ENCODE results near the gene RASSF8. TPM values are rescaled to one million over a fixed set of nuclear protein-coding genes. Genes with fewer than 3 reads are reported as not detected.

Gene RASSF8
- total RNA-seq, 1 donor from 2014 or later: 54.6 TPM

DNA sequence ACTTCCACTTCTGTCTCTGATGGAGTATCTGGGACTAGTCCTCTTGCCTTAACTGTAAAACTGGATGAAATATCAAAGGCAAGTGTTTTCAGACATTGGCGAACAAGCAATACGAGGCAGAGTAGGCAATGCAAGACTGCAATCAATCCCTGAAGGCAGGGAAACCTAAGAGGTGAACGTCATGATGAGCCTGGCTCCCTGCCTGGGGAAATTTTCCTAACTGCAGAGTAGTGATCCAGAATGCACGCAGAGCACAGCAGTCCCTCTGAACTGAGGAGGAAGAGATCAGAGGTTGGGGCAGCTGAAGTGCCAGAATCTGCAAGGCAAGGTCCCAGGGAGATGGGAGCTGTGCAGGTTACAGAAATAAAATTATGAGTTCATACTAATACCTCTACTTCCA lies 147.9 kb downstream of the RASSF8 start:
- no peaks in the 10 kb centered on the region for H3K36me3 Mint-ChIP-seq (ENCODE audit: low read depth)
- no peaks in the 10 kb centered on the region for H3K27me3 Mint-ChIP-seq (ENCODE audit: low read depth)
- H3K27ac Mint-ChIP-seq (ENCODE audit: unreplicated experiment): no peak overlapping the region
- no peak for DNase-seq (ENCODE audit: low spot score)
- TF ChIP-seq, protein P1, sequence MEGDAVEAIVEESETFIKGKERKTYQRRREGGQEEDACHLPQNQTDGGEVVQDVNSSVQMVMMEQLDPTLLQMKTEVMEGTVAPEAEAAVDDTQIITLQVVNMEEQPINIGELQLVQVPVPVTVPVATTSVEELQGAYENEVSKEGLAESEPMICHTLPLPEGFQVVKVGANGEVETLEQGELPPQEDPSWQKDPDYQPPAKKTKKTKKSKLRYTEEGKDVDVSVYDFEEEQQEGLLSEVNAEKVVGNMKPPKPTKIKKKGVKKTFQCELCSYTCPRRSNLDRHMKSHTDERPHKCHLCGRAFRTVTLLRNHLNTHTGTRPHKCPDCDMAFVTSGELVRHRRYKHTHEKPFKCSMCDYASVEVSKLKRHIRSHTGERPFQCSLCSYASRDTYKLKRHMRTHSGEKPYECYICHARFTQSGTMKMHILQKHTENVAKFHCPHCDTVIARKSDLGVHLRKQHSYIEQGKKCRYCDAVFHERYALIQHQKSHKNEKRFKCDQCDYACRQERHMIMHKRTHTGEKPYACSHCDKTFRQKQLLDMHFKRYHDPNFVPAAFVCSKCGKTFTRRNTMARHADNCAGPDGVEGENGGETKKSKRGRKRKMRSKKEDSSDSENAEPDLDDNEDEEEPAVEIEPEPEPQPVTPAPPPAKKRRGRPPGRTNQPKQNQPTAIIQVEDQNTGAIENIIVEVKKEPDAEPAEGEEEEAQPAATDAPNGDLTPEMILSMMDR (IDR thresholded peaks at IDR 0.05): no peak
- H3K4me1 Mint-ChIP-seq (ENCODE audit: low read depth): peaks cover 5% of the 10 kb centered on the region
- H3K4me3 Mint-ChIP-seq (ENCODE audit: unreplicated experiment): no peak overlapping the region
- no peaks in the 10 kb centered on the region for H3K9me3 Mint-ChIP-seq (ENCODE audit: low read depth)

DNA sequence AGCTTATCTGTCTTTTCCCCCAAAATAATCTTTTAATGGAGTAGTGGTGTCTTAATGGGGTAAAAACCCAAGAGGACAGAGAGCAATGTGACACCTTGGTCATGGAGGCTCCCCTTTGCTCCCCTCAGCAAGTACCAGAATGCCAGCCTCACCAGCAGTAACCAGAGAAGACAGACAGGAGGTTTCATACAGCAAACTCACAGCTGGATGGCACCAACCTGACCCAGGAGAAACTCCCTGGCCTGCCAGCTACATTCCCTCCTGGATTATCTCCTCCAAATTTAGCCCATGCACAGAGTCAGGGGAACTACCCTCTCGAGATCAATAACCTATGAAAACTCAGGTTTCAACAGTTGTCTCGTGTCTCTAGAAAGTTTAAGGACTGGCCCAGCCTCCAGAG lies 150.4 kb downstream of the RASSF8 start:
- no peak overlapping the region for H3K4me3 Mint-ChIP-seq (ENCODE audit: unreplicated experiment)
- peaks cover 18% of the 10 kb centered on the region for H3K4me1 Mint-ChIP-seq (ENCODE audit: low read depth)
- no peak for DNase-seq (ENCODE audit: low spot score)
- TF ChIP-seq, protein P1 (IDR thresholded peaks at IDR 0.05): no peak
- H3K9me3 Mint-ChIP-seq (ENCODE audit: low read depth): no peaks in the 10 kb centered on the region
- no peaks in the 10 kb centered on the region for H3K27me3 Mint-ChIP-seq (ENCODE audit: low read depth)
- H3K27ac Mint-ChIP-seq (ENCODE audit: unreplicated experiment): no peak overlapping the region
- H3K36me3 Mint-ChIP-seq (ENCODE audit: low read depth): no peaks in the 10 kb centered on the region

DNA sequence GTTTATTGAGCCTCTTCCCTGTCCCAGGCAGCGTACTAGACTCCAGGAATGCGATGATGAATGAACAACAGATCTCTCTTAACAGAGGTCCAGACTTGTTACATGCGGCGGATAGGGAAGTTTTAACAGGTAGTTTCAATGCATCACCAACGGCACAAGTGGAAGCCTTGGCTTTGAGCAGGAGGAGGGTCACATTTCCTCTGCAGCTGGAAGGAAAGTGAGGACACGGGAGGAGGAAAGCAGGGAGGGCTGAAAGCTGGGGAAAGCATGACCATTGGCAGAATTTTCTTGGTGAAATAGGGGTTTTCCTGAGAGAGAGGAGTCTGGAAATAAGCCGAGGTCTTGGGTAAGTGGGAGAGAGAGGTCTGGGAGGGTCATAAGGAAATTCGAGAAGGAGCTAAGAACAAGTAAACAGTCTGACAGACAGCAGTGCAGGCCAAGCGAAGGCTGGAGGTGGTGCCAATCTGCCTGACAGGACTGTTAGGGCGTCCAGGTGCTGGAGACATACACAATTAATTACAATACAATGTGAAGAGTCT lies 150.9 kb downstream of the RASSF8 start:
- Mint-ChIP-seq H3K9me3 (ENCODE audit: low read depth) (no peaks in the 10 kb centered on the region), H3K4me3 (ENCODE audit: unreplicated experiment) (no peak overlapping the region), H3K36me3 (ENCODE audit: low read depth) (no peaks in the 10 kb centered on the region), H3K27me3 (ENCODE audit: low read depth) (no peaks in the 10 kb centered on the region), H3K27ac (ENCODE audit: unreplicated experiment) (no peak overlapping the region), H3K4me1 (ENCODE audit: low read depth) (peaks cover 18% of the 10 kb centered on the region)
- DNase-seq (ENCODE audit: low spot score): no peak
- TF ChIP-seq, protein P1 (IDR thresholded peaks at IDR 0.05): no peak

DNA sequence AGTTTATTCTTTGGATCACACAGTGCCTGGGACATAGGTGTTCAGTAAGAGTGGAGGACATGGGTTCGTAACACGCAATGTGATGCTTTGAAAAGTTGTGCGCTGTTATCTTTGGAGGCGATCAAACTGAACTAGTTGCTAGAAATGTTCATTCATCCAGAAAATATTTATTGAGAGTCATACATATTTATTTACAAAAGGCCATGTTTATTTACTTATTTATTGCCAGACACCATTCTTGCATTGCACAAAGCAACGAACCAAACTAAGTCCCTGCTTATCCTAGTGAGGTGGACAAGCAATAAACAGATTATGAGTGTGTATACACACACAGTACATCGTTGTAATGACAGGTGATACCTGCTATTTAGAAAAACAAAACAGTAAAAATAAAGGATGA lies 153.8 kb downstream of the RASSF8 start:
- no peak overlapping the region for H3K27ac Mint-ChIP-seq (ENCODE audit: unreplicated experiment)
- H3K36me3 Mint-ChIP-seq (ENCODE audit: low read depth): no peaks in the 10 kb centered on the region
- no peaks in the 10 kb centered on the region for H3K27me3 Mint-ChIP-seq (ENCODE audit: low read depth)
- TF ChIP-seq, protein P1 (IDR thresholded peaks at IDR 0.05): no peak
- peaks cover 29% of the 10 kb centered on the region for H3K4me1 Mint-ChIP-seq (ENCODE audit: low read depth)
- H3K9me3 Mint-ChIP-seq (ENCODE audit: low read depth): no peaks in the 10 kb centered on the region
- DNase-seq (ENCODE audit: low spot score): no peak
- H3K4me3 Mint-ChIP-seq (ENCODE audit: unreplicated experiment): no peak overlapping the region

DNA sequence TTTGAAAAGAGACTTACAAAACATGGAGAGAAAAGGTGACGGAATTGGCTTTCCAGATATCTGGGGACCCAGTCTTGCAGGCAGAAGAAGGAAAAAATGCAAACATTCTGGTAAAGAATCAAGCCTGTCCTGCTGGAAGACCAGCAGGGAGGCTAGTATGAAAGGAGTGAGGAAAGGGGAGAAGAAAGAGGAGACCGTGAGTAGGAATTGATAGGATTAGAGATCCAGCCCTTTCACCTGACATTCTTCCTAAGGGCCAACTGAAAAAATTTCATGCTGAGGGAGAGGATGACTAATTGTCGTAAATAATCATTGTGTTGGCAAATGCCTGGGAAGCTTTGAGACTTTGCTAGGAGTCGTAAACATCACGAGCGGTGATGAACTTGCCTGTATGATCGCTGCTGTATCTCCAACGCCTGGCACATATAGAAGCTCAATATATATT lies 154.2 kb downstream of the RASSF8 start:
- TF ChIP-seq, protein P1 (IDR thresholded peaks at IDR 0.05): no peak
- Mint-ChIP-seq H3K9me3 (ENCODE audit: low read depth) (no peaks in the 10 kb centered on the region), H3K27me3 (ENCODE audit: low read depth) (no peaks in the 10 kb centered on the region), H3K36me3 (ENCODE audit: low read depth) (no peaks in the 10 kb centered on the region), H3K4me3 (ENCODE audit: unreplicated experiment) (no peak overlapping the region), H3K27ac (ENCODE audit: unreplicated experiment) (no peak overlapping the region), H3K4me1 (ENCODE audit: low read depth) (peaks cover 29% of the 10 kb centered on the region)
- DNase-seq (ENCODE audit: low spot score): no peak

All from chondrocyte (in vitro differentiated cells).